Measurements from ENCODE around the gene CBX3.

DNA sequence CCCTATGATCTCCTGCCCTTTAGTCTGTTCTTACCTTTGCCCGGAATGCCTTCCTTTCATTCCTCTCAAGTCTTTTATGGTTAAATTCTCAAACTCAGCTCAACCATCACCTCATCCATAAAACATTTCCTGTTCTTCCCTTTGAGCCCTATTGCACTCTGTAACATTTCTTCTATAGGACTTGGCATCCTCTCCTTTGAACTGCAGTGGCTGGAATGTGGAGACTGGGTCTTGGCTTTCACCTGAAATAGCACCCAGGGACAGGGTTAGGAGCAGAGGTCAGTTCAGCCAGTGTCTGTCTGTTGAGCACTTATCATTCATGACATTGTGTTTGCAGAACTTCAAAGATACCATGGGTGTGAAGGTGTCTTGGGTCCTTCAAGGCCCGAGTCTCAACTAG is 42.3 kb upstream of the CBX3 start:
- no peak for TF ChIP-seq POLR2A (IDR thresholded peaks at IDR 0.05)
- TF ChIP-seq, protein P1, sequence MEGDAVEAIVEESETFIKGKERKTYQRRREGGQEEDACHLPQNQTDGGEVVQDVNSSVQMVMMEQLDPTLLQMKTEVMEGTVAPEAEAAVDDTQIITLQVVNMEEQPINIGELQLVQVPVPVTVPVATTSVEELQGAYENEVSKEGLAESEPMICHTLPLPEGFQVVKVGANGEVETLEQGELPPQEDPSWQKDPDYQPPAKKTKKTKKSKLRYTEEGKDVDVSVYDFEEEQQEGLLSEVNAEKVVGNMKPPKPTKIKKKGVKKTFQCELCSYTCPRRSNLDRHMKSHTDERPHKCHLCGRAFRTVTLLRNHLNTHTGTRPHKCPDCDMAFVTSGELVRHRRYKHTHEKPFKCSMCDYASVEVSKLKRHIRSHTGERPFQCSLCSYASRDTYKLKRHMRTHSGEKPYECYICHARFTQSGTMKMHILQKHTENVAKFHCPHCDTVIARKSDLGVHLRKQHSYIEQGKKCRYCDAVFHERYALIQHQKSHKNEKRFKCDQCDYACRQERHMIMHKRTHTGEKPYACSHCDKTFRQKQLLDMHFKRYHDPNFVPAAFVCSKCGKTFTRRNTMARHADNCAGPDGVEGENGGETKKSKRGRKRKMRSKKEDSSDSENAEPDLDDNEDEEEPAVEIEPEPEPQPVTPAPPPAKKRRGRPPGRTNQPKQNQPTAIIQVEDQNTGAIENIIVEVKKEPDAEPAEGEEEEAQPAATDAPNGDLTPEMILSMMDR (IDR thresholded peaks at IDR 0.05), result no peak

Data from thyroid gland (tissue), 4 donors.